Activated CD4-positive, CD25-positive, alpha-beta regulatory T cell (primary cell): Measurements from ENCODE around the gene FGF14.
"Not testable (repeated sequence)": the region's sequence is repeated elsewhere in the genome, so short reads cannot be mapped to it uniquely, and the experiment has no call there.

Experiments used
- DNase-seq, 4 experiments: peaks; one replicate each; lab custom pipeline; 2025; lab: John Stamatoyannopoulos, UW

The FGF14 gene

GRCh38 chr13:101866889-101867581 is 534.8 kb downstream of the FGF14 start:
- no peak for DNase-seq

- DNase-seq, result no peak
These were observed 543.0 kb downstream of the FGF14 start for GRCh38 chr13:101858860-101859259.

- no peak for DNase-seq
These were observed 555.1 kb downstream of the FGF14 start for GRCh38 chr13:101846701-101847100.

GRCh38 chr13:101846249-101846648 is 555.6 kb downstream of the FGF14 start:
- DNase-seq, result no peak

- no peak for DNase-seq
These were observed 556.4 kb downstream of the FGF14 start for GRCh38 chr13:101845245-101846020.

- no peak for DNase-seq
These were observed 560.1 kb downstream of the FGF14 start for GRCh38 chr13:101841698-101842097.

- no peak for DNase-seq
These were observed 563.5 kb downstream of the FGF14 start for GRCh38 chr13:101838323-101838722.

- DNase-seq, result not testable (repeated sequence)
These were observed 564.1 kb downstream of the FGF14 start for GRCh38 chr13:101837778-101838177.

GRCh38 chr13:101837288-101837687 is 564.6 kb downstream of the FGF14 start:
- no peak for DNase-seq

GRCh38 chr13:101835920-101836319 is 565.9 kb downstream of the FGF14 start:
- no peak for DNase-seq

- DNase-seq, result no peak
These were observed 568.2 kb downstream of the FGF14 start for GRCh38 chr13:101833671-101834070.

- no peak for DNase-seq
These were observed 571.8 kb downstream of the FGF14 start for GRCh38 chr13:101830035-101830434.

- DNase-seq, result no peak
These were observed 572.4 kb downstream of the FGF14 start for GRCh38 chr13:101829484-101829883.

GRCh38 chr13:101828119-101828518 is 573.7 kb downstream of the FGF14 start:
- DNase-seq, result no peak

GRCh38 chr13:101817898-101818297 is 584.0 kb downstream of the FGF14 start:
- no peak for DNase-seq

- no peak for DNase-seq
These were observed 590.0 kb downstream of the FGF14 start for GRCh38 chr13:101811881-101812280.

- DNase-seq, result no peak
These were observed 590.5 kb downstream of the FGF14 start for GRCh38 chr13:101811284-101811839.

- no peak for DNase-seq
These were observed 602.7 kb downstream of the FGF14 start for GRCh38 chr13:101799196-101799595.

- no peak for DNase-seq
These were observed 603.4 kb downstream of the FGF14 start for GRCh38 chr13:101798437-101798836.

GRCh38 chr13:101795460-101795859 is 606.4 kb downstream of the FGF14 start:
- no peak for DNase-seq

- DNase-seq, result no peak
These were observed 606.8 kb downstream of the FGF14 start for GRCh38 chr13:101795025-101795424.

- DNase-seq, result no peak
These were observed 609.7 kb downstream of the FGF14 start for GRCh38 chr13:101792189-101792588.

- no peak for DNase-seq
These were observed 616.0 kb downstream of the FGF14 start for GRCh38 chr13:101785858-101786257.
